GM21367 (cell line): Measurements from ENCODE around the gene CEP112.

Experiments
- ATAC-seq: cut with Tn5 transposase; IDR thresholded peaks from one replicate; pipeline ENCODE4 v1.9.1; 2021; ENCODE audit not compliant: unreplicated experiment

The CEP112 gene

DNA sequence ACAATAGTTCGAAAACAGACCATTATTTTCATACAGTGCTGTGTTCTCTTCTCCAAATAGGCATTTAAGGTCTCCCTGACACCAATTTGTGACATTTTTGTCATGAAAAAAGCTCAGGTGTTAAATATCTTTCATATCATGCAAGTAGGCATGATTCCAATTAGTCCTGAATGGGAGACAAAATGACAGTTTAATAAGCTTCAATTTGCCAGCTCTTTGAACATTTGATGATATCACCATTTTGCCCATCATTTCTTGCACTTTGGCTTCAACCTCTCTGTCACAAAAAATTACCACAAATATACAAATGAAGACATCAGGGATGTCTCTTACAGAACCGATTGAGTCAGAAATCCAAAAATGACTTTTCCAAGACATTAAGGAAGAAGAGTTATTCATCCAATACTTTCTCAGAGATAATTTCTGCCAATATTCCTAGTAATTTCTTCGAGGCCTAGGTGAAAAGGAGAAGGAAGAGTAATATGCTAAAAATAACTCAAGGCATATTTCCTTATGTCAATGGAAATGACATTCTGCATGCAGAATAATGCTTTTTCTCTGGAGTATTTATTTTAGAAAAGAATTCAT lies 298.1 kb downstream of the CEP112 start:
- no peak for ATAC-seq

DNA sequence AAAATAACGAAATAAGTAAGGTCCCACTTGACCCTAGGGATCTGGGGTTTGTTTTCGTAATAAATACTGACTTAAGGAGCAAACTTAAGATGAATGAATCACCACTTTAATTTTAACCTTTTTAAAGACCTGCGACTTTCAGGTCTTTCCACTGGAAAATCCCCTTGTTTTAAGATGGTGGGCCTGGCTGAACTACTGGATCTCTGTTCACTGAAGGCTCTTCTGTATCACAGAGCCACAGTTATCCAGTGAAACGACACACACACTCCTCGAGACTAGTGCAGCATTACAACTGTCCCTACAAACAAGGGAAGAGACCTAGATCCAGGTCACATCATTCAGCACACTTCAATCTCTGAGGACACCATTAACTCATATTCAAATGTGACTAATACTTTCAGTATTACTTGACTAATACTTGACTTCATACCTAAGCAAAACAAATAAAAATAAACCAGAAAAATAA lies 299.0 kb downstream of the CEP112 start:
- no peak for ATAC-seq

DNA sequence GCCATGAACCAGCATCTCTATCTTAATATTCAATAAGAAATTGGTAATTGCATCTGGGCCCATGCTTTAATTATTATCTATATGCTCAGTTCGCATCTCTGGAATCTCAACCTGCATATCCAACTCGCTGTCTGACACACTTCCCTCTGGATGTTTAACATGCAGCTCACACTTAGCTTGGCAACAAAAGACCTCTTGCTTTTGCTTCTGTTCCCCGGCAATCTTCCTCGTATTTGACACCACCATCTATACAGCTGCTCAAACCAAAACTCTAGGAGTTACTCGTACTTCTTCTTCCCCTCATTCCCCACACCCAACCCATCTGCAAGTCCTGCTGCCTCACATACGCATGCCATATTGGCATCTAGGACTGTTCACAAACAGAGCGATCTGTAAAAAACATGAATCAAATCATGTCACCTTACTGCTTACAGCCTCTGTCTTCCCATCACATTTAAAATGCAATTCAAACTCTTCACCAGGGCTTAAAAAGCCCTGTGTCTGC lies 300.6 kb downstream of the CEP112 start:
- no peak for ATAC-seq

DNA sequence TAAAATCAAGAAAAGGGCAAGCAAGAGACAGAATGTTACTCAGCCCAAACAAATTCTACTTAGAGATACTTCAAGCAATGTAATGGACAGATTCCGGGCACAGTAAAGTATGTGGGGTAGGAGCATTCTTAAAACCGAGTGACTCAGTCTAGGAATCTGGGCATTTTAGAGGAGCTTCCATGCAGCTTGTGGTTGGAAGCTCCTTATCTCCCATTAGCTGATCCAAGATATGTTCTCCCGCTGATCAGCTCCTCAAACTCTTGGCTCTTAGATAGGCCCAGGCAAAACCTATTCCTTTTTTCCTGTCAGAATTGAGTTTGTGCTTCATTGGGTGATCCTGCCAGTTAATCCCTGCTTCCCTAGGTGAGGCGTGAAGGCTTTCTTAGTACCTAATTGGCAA lies 303.3 kb downstream of the CEP112 start:
- no peak for ATAC-seq

DNA sequence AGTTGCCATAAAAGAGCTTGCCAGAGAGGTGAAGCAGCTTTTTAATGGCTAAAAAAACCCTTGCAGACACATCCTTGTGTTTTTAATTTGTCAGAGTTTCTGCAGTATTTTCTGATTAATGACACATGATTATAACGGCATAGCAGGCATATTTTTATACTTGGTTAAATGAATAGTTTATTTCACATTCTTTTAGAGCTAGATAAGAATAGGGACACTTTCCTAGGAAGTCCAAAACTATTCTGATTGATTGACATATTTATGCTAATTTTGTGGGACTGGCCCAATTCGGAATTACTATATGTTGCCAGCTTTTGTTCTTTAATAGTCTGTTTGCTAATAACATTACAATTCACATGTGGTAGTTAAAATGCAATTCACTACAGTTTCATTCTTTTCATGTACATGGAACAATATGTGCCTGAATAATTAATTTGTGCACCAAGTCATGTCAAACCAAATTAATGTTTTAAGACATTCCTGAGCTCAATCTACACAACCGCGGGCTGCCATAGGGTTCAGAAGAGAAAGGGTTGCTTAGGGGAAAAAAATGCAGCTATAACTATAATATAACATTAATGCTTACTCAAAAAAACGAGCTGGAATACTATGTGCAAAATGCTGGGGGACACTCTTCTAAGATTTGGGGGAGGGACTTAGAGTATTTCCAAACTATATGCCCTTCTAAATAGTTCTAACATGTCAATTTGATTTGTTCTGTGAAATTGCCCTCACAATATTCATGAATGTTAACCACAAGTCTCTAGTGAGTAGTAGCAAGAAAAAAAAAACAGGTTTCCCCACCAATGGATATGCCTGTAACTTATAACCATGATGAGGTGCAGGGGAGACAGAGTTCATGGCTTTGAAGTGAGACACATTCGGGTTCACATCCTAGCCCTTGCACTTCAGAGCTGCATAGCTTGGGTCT lies 305.4 kb downstream of the CEP112 start:
- no peak for ATAC-seq

DNA sequence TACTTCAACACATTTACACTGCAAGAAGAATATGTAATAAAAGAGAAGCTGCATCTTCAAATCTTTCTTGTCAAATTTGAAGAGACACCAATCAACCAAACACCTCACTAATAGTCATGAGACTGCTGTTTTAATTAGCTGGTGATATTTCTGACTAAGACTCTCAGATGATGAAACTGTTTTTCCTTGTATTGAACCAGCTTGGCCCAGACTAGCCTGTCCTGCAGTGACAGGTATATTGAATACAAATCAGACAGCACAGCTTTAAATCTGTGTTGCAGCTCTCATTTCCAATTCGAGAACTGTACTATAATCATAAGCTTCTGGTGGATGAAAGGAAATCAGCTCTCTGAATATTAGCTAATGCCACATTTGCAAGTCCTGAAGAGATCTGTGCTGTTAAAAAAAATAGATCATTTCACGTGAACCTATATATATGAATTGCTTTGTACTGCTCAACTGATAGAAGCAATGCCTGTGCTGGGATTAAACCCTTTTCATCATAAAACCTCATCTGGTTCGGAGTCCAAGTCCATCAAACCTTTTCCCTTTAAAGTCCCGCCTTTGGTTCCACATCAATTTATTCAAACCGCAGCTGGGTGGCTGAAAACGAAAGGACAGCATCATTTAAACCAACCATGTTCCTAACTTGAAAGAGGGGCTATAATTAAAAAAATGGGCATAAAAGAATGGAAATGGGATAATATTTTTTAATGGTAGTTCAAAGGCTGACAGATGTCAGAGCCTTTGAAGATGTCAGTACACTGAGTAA lies 306.2 kb downstream of the CEP112 start:
- ATAC-seq = no peak

DNA sequence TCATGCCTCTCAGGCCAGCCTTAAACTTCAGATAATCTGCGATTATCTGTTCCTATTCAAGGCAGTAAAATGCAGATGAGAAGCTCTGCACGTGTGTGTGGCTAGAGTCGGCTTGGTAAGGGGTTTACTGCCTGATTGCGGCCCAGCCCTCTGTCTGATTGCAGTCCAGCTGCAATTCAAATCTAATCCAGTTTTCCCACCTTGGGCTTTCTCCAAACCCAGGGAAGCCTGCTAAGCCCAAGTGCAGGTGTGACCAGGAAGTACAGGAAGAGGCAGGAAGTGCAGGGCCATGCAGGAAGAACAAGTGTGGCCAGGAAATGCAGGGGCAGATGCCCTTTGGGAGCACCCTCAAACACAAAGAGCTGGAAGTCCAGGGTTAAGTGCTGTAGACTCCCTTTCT lies 314.9 kb downstream of the CEP112 start:
- ATAC-seq = no peak

DNA sequence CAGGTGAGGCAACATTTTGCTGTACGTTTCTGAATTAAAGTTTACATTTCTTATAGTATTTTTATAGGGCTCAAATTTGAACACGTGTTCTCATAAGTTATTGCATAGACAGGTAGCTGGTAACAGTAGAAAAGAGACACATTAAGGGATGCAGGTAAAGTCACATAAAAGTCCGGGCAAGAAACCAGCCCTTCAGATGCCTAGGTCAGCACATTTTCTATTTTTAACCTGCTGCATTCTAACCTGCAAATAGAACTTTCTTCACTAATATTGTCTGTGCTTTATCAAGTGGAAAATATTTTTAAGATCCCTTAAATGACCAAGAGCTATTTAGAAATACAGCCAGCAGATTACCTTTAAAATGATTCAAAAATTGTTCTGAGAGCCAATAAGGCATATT lies 323.1 kb downstream of the CEP112 start:
- ATAC-seq = no peak

DNA sequence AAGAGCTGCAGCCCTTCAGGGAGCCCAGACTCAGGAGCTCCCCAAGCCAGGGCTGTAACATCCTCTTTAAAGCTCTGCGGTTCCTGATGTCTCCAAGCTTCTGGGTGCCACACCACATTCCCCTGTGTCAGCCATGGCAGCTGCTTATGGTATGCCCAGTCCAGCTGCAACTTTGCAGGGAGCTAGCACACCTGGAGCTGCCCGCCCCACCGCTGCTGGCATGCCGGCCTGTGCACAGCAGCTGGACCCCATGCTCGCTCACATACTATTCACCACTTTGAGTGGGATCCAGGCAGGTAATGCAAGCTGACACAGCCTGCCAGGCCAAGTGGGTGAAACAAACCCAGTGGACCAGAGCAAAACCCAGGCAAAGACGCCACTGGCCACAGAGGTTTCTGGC lies 324.9 kb downstream of the CEP112 start:
- no peak for ATAC-seq

DNA sequence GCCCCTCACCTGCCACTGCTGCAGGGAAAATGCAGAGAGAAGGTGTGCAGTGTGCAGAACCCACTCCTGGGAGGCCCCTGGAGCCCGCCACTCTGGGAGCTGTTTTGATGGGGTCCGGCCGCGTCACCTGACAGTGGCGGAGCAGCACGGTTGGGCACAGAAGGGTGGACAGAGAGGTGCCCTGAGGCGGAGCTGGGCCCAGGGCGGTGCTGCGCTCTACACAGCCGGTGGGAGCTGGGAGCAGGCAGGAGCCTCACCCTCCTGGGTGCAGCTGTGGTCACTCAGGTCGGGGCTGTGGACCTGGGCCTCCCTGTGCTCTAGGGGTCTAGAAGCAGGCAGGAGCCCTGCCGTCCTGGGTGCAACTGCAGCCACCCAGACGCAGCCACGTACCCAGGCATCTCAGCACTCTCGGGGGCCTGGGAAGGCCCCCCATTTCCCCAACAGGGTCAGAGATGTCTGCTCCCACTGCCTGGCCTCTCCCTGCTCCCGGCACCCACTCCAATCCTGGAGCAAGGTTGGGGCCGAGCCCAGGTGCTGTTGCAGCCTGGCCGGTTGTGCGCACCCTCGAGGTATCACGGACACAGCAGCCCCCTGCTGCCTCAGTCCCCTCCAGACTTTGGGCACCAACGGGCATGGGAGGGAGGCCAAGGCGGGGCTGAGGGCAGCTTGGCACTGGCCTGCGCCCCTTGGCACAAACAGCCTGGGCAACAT lies 326.1 kb downstream of the CEP112 start:
- no peak for ATAC-seq

DNA sequence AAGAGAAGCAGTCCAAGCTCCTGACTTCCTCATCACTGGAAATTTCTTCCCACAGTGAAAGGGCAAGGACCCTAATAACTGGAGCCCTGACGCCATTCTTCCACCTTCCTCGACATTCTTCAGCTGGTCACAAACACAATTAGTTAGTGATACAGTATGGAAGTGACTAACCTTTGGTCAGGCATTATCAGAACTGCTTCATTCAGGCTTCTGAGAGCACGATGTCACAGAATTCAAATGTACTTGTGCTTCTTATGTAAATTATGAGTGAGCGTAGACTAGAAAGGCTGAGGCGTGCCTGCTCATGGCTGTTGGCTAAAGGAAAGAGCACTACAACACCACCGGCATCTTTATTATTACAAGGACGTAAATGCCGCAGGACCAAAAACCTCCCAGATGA lies 327.5 kb downstream of the CEP112 start:
- no peak for ATAC-seq

DNA sequence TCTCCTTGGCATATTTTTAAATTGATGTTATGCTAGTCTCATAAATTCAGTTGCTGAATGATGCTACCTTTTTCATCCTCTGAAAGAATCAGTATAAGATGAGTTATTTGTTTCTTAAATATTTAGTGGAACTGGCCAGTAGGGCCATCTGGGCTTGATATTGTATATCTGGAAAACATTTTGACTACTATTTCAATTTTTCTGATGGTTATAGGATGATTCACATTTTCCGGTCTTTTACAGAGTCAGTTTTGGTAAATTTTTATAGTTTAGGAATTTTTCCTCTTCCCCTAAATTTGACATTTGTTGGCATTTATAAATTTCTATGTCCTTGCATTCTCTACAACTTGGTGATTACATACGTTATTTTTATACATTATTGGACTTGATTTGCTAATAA lies 334.2 kb downstream of the CEP112 start:
- no peak for ATAC-seq

DNA sequence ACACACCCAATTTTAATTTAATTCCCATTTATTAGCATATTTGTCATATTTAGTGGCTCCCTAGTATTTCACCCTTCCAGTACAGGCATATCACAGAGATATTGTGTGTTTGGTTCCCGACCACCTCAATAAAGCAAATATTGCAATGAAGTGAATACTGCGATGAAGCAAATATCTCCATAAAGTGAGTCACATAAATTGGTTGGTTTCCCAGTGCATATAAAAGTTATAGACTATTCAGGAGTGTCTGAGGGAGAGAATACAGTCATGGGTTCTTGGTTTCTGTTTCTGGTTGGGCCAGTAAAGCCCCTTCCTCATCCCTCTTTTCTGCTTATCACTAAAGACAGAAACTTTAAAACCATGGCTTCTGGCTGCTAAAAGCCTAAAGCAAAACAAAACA lies 335.1 kb downstream of the CEP112 start:
- no peak for ATAC-seq

DNA sequence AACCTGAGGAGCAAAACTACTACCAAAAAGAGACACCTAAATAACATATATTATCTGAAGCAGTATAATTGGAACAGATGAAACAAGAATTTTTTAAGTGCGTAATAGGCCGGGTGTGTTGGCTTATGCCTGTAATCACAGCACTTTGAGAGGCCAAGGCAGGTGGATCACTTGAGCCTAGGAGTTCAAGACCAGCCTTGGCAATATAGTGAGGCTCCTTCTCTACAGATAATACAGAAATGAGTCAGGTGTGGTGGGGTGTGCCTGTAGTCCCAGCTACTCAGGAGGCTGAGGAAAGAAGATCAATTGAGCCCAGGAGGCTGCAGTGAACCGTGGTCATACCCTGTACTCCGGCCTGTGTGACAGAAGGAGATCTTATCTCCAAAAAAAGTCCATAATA lies 336.3 kb downstream of the CEP112 start:
- ATAC-seq = no peak

DNA sequence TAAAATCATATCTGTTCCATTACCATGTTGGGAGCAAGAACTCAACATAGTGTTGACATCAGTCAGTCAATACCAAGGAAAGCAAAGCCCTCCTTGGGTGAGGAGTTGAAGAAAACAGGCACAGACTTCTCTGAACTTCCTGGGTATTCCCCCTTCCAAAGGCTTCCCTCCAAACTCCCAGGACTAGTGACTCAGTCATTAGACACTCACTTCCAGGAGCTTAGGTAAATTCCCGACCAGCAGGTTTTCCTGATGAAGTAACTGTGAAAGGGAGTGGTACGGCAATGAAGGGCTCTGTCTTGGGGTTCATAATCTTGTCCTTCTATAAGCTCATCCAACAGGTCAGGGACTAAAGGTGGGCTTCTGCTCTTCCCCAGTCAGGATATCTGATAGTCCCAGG lies 336.7 kb downstream of the CEP112 start:
- no peak for ATAC-seq

DNA sequence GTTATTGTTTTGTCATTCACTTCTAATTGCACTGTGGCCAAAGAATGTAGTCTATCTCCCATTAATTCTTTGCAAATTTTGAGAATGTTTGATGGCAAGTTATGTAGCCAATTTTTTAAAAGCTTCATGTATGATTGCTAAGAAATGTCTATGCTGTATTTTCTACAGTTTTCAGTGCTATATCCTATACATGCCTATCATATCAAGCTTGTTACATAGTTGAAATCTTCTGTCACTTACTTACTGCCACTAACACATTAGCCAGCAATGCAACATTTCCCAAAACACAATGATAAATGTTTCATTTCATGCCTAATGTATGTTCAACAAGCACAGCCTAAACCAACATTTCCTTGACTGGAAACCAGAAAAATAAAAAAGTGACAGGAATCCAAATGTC lies 338.1 kb downstream of the CEP112 start:
- no peak for ATAC-seq

DNA sequence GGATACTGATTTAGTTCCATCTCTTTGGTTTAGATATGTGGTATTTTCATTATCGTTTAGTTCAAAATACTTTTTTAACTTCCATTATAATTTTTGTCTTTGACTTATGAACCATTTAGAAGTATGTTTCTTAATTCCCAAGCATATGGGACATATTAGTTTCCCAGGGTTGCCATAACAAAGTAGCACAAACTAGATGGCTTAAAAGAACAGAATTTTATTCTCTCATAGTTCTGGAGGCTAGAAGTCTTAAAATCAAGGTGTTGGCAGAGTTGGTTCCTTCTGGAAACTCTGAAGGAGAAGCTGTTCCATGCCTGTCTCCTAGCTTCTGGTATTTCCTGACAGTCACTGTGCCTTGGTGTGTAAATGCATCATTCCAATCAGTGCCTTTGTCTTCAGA lies 339.0 kb downstream of the CEP112 start:
- no peak for ATAC-seq

DNA sequence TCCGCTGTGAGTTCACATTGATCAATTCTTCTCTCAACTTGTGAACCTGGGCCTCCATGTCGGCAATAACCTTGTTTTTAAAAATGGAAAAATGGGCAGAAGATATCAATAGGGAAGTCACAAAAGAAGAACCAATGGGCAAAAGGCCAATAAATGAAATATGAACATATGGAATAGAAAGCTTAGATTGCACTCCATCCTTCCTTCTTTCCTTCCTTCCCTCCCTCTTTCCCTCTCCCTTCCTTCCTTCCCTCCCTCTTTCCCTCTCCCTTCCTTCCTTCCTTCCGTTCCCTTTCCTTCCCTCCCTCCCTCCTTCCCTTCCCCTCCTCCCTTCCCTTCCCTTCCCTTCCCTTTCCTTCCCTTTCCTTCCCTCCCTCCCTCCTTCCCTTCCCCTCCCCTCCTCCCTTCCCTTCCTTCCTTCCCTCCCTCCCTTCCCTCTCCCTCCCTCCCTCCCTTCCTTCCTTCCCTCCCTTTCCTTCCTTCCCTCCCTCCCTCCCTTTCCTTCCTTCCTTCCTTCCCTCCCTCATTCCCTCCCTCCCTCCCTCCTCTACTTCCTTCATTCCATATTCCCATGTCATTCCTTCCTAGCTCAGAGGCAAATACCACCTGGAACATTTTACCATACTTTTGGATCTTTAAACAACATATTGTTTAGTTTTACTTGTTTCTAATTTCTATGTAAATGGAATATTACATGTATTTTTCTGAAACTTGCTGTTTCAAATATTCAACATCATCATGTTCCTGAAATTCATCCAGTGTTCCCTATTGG lies 339.8 kb downstream of the CEP112 start:
- no peak for ATAC-seq

DNA sequence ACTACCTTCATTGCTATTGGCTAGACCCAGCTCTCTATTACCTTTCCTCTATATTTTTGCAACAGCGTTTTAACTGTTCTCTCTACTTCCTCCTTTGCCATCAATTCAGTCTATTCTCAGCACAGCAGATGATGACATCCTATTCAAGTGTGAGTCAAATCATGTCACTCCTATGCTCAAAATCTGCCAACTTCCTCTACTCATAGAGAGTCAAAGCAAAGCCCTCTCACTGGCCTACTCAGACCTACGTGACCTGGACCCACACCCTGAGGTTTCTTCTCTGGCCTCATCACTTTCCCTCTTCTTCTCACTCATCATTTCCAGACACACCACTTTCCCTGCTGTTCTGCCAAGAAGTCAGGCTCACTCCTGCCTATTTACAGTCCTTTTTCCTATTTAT lies 341.4 kb downstream of the CEP112 start:
- no peak for ATAC-seq

DNA sequence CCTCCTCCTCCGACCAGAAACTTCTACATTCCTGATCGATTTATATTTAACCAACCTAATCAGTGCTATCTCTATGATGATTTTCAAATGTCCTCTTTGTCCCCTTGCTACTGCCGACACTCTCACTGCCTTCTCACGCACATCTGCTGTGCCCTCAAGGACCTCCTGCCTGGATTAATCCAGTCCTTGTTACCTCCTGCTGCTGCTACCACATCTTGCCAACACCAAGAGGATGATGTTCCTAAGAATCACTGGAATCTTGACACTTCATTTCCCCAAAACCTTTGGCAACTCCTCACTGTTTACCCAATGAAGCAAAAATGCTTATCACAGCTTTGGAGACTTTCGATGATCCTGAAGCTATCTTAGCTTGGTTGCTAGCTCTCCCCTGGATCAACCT lies 343.2 kb downstream of the CEP112 start:
- no peak for ATAC-seq
